ENCODE results near the gene TMEM207. TPM values are rescaled to one million over a fixed set of nuclear protein-coding genes. Genes with fewer than 3 reads are reported as not detected.

Gene TMEM207
- polyA plus RNA-seq, 1 experiment, result not detected

GRCh38 chr3:190424108-190424477, 25.6 kb downstream of the TMEM207 start:
- no peak for DNase-seq (ENCODE audit: low read depth, low spot score)
- ChIA-PET POLR2A (interaction anchor here (0.7 kb wide), 1 partner anchor 322 kb away, joined by 3 read pairs; no protein-coding TSS in a partner anchor), CTCF (interaction anchor here (0.6 to 5.2 kb wide), 34 partner anchors 11 to 466 kb away, joined by 3 to 126 read pairs (median 5); partner anchors contain the start of genes CLDN1 and CLDN16)
- no peak overlapping the region for H3K4me3 ChIP-seq (ENCODE audit: low read depth, low read length)
- H3K27ac ChIP-seq (ENCODE audit: low read depth, low read length), result no peak overlapping the region
- H3K9me3 ChIP-seq (ENCODE audit: control insufficient read depth, insufficient read depth, low read length), result no peaks in the 10 kb centered on the region
- H3K27me3 ChIP-seq (ENCODE audit: control insufficient read depth, insufficient read depth, low read length), result no peaks in the 10 kb centered on the region
- TF ChIP-seq CTCF (IDR thresholded peaks at IDR 0.05; ENCODE audit: low read depth, low read length), result no peak

GRCh38 chr3:190414297-190414696, 35.4 kb downstream of the TMEM207 start:
- TF ChIP-seq CTCF (IDR thresholded peaks at IDR 0.05; ENCODE audit: low read depth, low read length), result no peak
- Histone ChIP-seq H3K27ac (ENCODE audit: low read depth, low read length) (no peak overlapping the region), H3K9me3 (ENCODE audit: control insufficient read depth, insufficient read depth, low read length) (no peaks in the 10 kb centered on the region; the same call in 1 of the 2 replicates), H3K4me3 (ENCODE audit: low read depth, low read length) (no peak overlapping the region), H3K27me3 (ENCODE audit: control insufficient read depth, insufficient read depth, low read length) (no peaks in the 10 kb centered on the region)
- no peak for DNase-seq (ENCODE audit: low read depth, low spot score)
- ChIA-PET POLR2A (no interaction called here), CTCF (interaction anchor here (1.5 to 3.6 kb wide), 5 partner anchors 11 to 452 kb away, joined by 5 to 39 read pairs (median 12); partner anchors contain the start of gene CLDN1)

GRCh38 chr3:190404715-190405114, 45.0 kb downstream of the TMEM207 start:
- ChIA-PET CTCF (interaction anchor here (1.2 kb wide), 1 partner anchor 180 kb away, joined by 3 read pairs; no protein-coding TSS in a partner anchor), POLR2A (no interaction called here)
- Histone ChIP-seq H3K27me3 (ENCODE audit: control insufficient read depth, insufficient read depth, low read length) (no peaks in the 10 kb centered on the region), H3K27ac (ENCODE audit: low read depth, low read length) (no peak overlapping the region), H3K4me3 (ENCODE audit: low read depth, low read length) (no peak overlapping the region), H3K9me3 (ENCODE audit: control insufficient read depth, insufficient read depth, low read length) (no peaks in the 10 kb centered on the region; the same call in 1 of the 2 replicates)
- no peak for TF ChIP-seq CTCF (IDR thresholded peaks at IDR 0.05; ENCODE audit: low read depth, low read length)
- DNase-seq (ENCODE audit: low read depth, low spot score), result no peak

GRCh38 chr3:190401963-190402362, 47.7 kb downstream of the TMEM207 start:
- no peaks in the 10 kb centered on the region; the same call in 1 of the 2 replicates for H3K9me3 ChIP-seq (ENCODE audit: control insufficient read depth, insufficient read depth, low read length)
- ChIA-PET CTCF (interaction anchor here (1.3 to 2.0 kb wide), 2 partner anchors 22 to 434 kb away, joined by 4 to 6 read pairs; no protein-coding TSS in a partner anchor), POLR2A (no interaction called here)
- DNase-seq (ENCODE audit: low read depth, low spot score), result no peak
- TF ChIP-seq CTCF (IDR thresholded peaks at IDR 0.05; ENCODE audit: low read depth, low read length), result no peak
- no peaks in the 10 kb centered on the region for H3K27me3 ChIP-seq (ENCODE audit: control insufficient read depth, insufficient read depth, low read length)
- no peak overlapping the region for H3K27ac ChIP-seq (ENCODE audit: low read depth, low read length)
- H3K4me3 ChIP-seq (ENCODE audit: low read depth, low read length), result no peak overlapping the region

GRCh38 chr3:190399677-190400076, 50.0 kb downstream of the TMEM207 start:
- no peak for DNase-seq (ENCODE audit: low read depth, low spot score)
- CTCF ChIA-PET, result interaction anchor here (1.3 kb wide), 1 partner anchor 174 kb away, joined by 3 read pairs; no protein-coding TSS in a partner anchor
- Histone ChIP-seq H3K4me3 (ENCODE audit: low read depth, low read length) (no peak overlapping the region), H3K27me3 (ENCODE audit: control insufficient read depth, insufficient read depth, low read length) (no peaks in the 10 kb centered on the region), H3K27ac (ENCODE audit: low read depth, low read length) (no peak overlapping the region), H3K9me3 (ENCODE audit: control insufficient read depth, insufficient read depth, low read length) (no peaks in the 10 kb centered on the region; the same call in 1 of the 2 replicates)
- no peak for TF ChIP-seq CTCF (IDR thresholded peaks at IDR 0.05; ENCODE audit: low read depth, low read length)
- POLR2A ChIA-PET, result no interaction called here

Data from AG04450 (cell line).